Body of pancreas (tissue), 4 donors: Measurements from ENCODE around the gene HSDL2.

Source experiments
- POLR2A ChIP-seq, 3 donors: fragments of 450-650 bp; IDR thresholded peaks; one replicate each; pipeline ENCODE4 v1.6.1; 2016; ENCODE audit warnings: antibody characterized with exemption in 3 of 3, mild to moderate bottlenecking in 2 of 3
- TF ChIP-seq, protein P1 (sequence below), 7 experiments: fragments of 450-650 bp in 4 of 7; fragments of 200-600 bp in 3 of 7; sonication (generic) in 3 of 7; IDR thresholded peaks; one replicate each; pipeline ENCODE4 v1.5.1; 2016 to 2019; ENCODE audit warnings: antibody characterized with exemption in 7 of 7

DNA sequence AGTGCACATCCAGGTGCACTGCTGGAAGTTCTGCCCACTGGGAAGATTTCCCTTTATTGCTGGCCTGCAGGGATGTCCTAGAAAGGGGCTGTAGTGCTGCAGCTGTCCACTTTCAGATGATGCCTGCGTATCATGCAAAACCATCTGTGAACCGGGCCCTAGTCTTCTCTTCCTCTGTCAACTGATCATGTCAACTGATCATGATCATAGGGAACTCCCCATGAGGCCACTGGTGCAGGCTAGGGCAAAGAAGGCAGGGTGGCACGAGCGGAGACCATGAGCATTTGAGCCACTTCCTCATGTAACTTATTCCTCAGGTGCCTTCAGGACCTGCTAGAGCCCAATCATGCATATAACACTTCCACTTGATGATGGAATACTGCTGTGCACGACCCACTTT, 4.5 kb upstream of the HSDL2 start:
- TF ChIP-seq, protein P1, sequence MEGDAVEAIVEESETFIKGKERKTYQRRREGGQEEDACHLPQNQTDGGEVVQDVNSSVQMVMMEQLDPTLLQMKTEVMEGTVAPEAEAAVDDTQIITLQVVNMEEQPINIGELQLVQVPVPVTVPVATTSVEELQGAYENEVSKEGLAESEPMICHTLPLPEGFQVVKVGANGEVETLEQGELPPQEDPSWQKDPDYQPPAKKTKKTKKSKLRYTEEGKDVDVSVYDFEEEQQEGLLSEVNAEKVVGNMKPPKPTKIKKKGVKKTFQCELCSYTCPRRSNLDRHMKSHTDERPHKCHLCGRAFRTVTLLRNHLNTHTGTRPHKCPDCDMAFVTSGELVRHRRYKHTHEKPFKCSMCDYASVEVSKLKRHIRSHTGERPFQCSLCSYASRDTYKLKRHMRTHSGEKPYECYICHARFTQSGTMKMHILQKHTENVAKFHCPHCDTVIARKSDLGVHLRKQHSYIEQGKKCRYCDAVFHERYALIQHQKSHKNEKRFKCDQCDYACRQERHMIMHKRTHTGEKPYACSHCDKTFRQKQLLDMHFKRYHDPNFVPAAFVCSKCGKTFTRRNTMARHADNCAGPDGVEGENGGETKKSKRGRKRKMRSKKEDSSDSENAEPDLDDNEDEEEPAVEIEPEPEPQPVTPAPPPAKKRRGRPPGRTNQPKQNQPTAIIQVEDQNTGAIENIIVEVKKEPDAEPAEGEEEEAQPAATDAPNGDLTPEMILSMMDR (IDR thresholded peaks at IDR 0.05): no peak
- no peak for TF ChIP-seq POLR2A (IDR thresholded peaks at IDR 0.05)
